WTC11 (cell line): ENCODE measurements around the gene TREML1. TPM values are rescaled to one million over a fixed set of nuclear protein-coding genes. Genes with fewer than 3 reads are reported as not detected.

Source experiments
- ATAC-seq: fragments of 200-7000 bp; cut with Tn5 transposase; 2 replicates; pipeline ENCODE4 v1.10.0; 2021; ENCODE audit warnings: mild to moderate bottlenecking, moderate library complexity
- CTCF ChIA-PET: fragments of 300-600 bp; sonication (Branson Sonifier 250); formaldehyde crosslinking; loops from one replicate; lab custom pipeline; 2021; ENCODE audit warnings: antibody characterized with exemption; lab: Charles Lee
- POLR2A ChIA-PET: fragments of 350-600 bp; sonication (Branson Sonifier 250); formaldehyde crosslinking; loops from one replicate; lab custom pipeline; 2021; ENCODE audit warnings: antibody characterized with exemption; lab: Charles Lee
- DNase-seq: peaks from one replicate; pipeline ENCODE4 v3.0.0; 2021; ENCODE audit warnings: low spot score
- H3K27ac Mint-ChIP-seq: 2 replicates; pipeline ENCODE4 v1.8.0; 2021; ENCODE audit warnings: mixed read lengths
- H3K27me3 Mint-ChIP-seq: 2 replicates; pipeline ENCODE4 v1.8.0; 2021; ENCODE audit warnings: low read depth, mild to moderate bottlenecking, moderate library complexity, mixed read lengths
- H3K36me3 Mint-ChIP-seq: 2 replicates; pipeline ENCODE4 v1.8.0; 2021; ENCODE audit warnings: mixed read lengths
- H3K4me1 Mint-ChIP-seq: 2 replicates; pipeline ENCODE4 v1.8.0; 2022; ENCODE audit warnings: mixed read lengths
- H3K4me3 Mint-ChIP-seq: 2 replicates; pipeline ENCODE4 v1.8.0; 2021; ENCODE audit warnings: mild to moderate bottlenecking, moderate library complexity, mixed read lengths
- H3K9me3 Mint-ChIP-seq: 2 replicates; pipeline ENCODE4 v1.8.0; 2021; ENCODE audit warnings: mixed read lengths
- CREM ChIP-seq: sonication (generic); formaldehyde crosslinking; IDR thresholded peaks from 2 replicates; pipeline ENCODE4 v1.8.1; 2022; ENCODE audit warnings: mild to moderate bottlenecking, missing genetic modification reagents, moderate library complexity
- GRHL2 ChIP-seq: fragments of 250-450 bp; sonication (Bioruptor Pico); IDR thresholded peaks from 2 replicates; pipeline ENCODE4 v1.8.0; 2022; ENCODE audit warnings: mild to moderate bottlenecking, moderate library complexity; ENCODE audit not compliant: insufficient replicate concordance, severe bottlenecking
- NFE2L1 ChIP-seq: sonication (generic); formaldehyde crosslinking; IDR thresholded peaks from 2 replicates; pipeline ENCODE4 v1.8.1; 2023; ENCODE audit warnings: missing genetic modification reagents
- SP1 ChIP-seq: sonication (generic); formaldehyde crosslinking; conservative IDR thresholded peaks from 2 replicates; pipeline ENCODE4 v1.8.1; 2022; ENCODE audit warnings: missing genetic modification reagents
- TEAD1 ChIP-seq: sonication (generic); formaldehyde crosslinking; IDR thresholded peaks from 2 replicates; pipeline ENCODE4 v1.8.0; 2022; ENCODE audit warnings: mild to moderate bottlenecking, missing genetic modification reagents
- ZNF138 ChIP-seq: sonication (generic); formaldehyde crosslinking; conservative IDR thresholded peaks from 2 replicates; pipeline ENCODE4 v1.8.1; 2022; ENCODE audit warnings: mild to moderate bottlenecking, moderate library complexity, missing genetic modification reagents
- ZNF219 ChIP-seq: sonication (generic); formaldehyde crosslinking; IDR thresholded peaks from 2 replicates; pipeline ENCODE4 v1.8.0; 2023; ENCODE audit warnings: missing genetic modification reagents, mild to moderate bottlenecking, borderline replicate concordance
- ZNF317 ChIP-seq: sonication (generic); formaldehyde crosslinking; IDR thresholded peaks from 2 replicates; pipeline ENCODE4 v1.8.1; 2023; ENCODE audit warnings: low read depth, mild to moderate bottlenecking, moderate library complexity, missing genetic modification reagents, borderline replicate concordance
- total RNA-seq: library from RNA; stranded (reverse); gene quantifications from 3 replicates; pipeline ENCODE4 v1.2.3, GENCODE V29; 2021
- TF ChIP-seq, protein P1 (sequence below): sonication (generic); formaldehyde crosslinking; IDR thresholded peaks from 2 replicates; pipeline ENCODE4 v1.8.0; 2023; ENCODE audit warnings: missing genetic modification reagents
- TF ChIP-seq, protein P2 (sequence below): sonication (generic); formaldehyde crosslinking; IDR thresholded peaks from 2 replicates; pipeline ENCODE4 v1.8.1; 2023; ENCODE audit warnings: mild to moderate bottlenecking, missing genetic modification reagents
- TF ChIP-seq, protein P3 (sequence below): fragments of 250-450 bp; sonication (Bioruptor Pico); IDR thresholded peaks from 2 replicates; pipeline ENCODE4 v1.9.0; 2021; ENCODE audit warnings: mild to moderate bottlenecking
- TF ChIP-seq, protein P4 (sequence below): sonication (generic); formaldehyde crosslinking; conservative IDR thresholded peaks from 2 replicates; pipeline ENCODE4 v1.8.1; 2023; ENCODE audit warnings: mild to moderate bottlenecking, low read depth, missing genetic modification reagents, moderate library complexity
- TF ChIP-seq, protein P5 (sequence below): sonication (generic); formaldehyde crosslinking; IDR thresholded peaks from 2 replicates; pipeline ENCODE4 v1.8.1; 2023; ENCODE audit warnings: mild to moderate bottlenecking, missing genetic modification reagents, borderline replicate concordance
- TF ChIP-seq, protein P6 (sequence below): fragments of 200-600 bp; IDR thresholded peaks from 2 replicates; pipeline ENCODE4 v1.8.0; 2022; ENCODE audit warnings: antibody characterized with exemption
- TF ChIP-seq, protein P7 (sequence below): sonication (generic); formaldehyde crosslinking; IDR thresholded peaks from 2 replicates; pipeline ENCODE4 v1.8.1; 2022; ENCODE audit warnings: missing genetic modification reagents, borderline replicate concordance
- TF ChIP-seq, protein P8 (sequence below): fragments of 250-450 bp; sonication (Bioruptor Pico); IDR thresholded peaks from 2 replicates; pipeline ENCODE4 v2.1.2; 2022; ENCODE audit warnings: mild to moderate bottlenecking, moderate library complexity
- TF ChIP-seq, protein P9 (sequence below): sonication (generic); formaldehyde crosslinking; IDR thresholded peaks from 2 replicates; pipeline ENCODE4 v1.8.0; 2023; ENCODE audit warnings: mild to moderate bottlenecking, missing genetic modification reagents

TREML1 gene
- total RNA-seq, 1 experiment from 2014 or later, result not detected

DNA sequence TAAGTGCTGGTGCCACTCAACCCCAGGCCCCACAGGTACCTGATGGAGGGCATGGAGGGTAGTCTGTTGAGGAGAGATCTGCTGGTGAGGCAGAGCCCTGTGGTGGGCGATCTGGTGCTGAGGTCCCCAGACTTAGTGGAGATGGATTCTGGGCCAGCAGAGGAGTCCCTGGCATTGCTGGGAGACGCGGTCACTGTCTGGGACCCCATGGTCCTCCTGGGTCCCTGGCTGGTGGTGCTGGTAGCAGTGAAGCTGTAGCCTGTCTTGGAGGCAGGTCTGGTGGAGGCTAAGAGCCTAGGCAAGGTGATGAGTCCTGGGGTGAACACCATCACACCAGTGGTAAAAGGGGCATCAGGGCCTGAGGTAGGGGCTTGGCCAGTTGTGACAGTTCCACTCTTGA, 40.2 kb upstream of the TREML1 start:
- no peak overlapping the region for H3K4me3 Mint-ChIP-seq

More for the DNA sequence above, 40.2 kb upstream of the TREML1 start:
- ChIA-PET CTCF (interaction anchor here (1.5 kb wide), 1 partner anchor 12 kb away, joined by 7 read pairs; no protein-coding TSS in a partner anchor), POLR2A (no interaction called here)
- no peak for TF ChIP-seq ZNF317
- TF ChIP-seq, protein P1, sequence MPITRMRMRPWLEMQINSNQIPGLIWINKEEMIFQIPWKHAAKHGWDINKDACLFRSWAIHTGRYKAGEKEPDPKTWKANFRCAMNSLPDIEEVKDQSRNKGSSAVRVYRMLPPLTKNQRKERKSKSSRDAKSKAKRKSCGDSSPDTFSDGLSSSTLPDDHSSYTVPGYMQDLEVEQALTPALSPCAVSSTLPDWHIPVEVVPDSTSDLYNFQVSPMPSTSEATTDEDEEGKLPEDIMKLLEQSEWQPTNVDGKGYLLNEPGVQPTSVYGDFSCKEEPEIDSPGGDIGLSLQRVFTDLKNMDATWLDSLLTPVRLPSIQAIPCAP (CRISPR knock-in tag), result no peak
- TF ChIP-seq, protein P2, sequence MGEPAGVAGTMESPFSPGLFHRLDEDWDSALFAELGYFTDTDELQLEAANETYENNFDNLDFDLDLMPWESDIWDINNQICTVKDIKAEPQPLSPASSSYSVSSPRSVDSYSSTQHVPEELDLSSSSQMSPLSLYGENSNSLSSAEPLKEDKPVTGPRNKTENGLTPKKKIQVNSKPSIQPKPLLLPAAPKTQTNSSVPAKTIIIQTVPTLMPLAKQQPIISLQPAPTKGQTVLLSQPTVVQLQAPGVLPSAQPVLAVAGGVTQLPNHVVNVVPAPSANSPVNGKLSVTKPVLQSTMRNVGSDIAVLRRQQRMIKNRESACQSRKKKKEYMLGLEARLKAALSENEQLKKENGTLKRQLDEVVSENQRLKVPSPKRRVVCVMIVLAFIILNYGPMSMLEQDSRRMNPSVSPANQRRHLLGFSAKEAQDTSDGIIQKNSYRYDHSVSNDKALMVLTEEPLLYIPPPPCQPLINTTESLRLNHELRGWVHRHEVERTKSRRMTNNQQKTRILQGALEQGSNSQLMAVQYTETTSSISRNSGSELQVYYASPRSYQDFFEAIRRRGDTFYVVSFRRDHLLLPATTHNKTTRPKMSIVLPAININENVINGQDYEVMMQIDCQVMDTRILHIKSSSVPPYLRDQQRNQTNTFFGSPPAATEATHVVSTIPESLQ (CRISPR knock-in tag), result no peak
- no peak for TF ChIP-seq GRHL2
- TF ChIP-seq NFE2L1 (CRISPR knock-in tag), result no peak
- TF ChIP-seq TEAD1, result no peak
- TF ChIP-seq, protein P3, sequence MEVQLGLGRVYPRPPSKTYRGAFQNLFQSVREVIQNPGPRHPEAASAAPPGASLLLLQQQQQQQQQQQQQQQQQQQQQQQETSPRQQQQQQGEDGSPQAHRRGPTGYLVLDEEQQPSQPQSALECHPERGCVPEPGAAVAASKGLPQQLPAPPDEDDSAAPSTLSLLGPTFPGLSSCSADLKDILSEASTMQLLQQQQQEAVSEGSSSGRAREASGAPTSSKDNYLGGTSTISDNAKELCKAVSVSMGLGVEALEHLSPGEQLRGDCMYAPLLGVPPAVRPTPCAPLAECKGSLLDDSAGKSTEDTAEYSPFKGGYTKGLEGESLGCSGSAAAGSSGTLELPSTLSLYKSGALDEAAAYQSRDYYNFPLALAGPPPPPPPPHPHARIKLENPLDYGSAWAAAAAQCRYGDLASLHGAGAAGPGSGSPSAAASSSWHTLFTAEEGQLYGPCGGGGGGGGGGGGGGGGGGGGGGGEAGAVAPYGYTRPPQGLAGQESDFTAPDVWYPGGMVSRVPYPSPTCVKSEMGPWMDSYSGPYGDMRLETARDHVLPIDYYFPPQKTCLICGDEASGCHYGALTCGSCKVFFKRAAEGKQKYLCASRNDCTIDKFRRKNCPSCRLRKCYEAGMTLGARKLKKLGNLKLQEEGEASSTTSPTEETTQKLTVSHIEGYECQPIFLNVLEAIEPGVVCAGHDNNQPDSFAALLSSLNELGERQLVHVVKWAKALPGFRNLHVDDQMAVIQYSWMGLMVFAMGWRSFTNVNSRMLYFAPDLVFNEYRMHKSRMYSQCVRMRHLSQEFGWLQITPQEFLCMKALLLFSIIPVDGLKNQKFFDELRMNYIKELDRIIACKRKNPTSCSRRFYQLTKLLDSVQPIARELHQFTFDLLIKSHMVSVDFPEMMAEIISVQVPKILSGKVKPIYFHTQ (CRISPR knock-in tag), result no peak
- TF ChIP-seq, protein P4, sequence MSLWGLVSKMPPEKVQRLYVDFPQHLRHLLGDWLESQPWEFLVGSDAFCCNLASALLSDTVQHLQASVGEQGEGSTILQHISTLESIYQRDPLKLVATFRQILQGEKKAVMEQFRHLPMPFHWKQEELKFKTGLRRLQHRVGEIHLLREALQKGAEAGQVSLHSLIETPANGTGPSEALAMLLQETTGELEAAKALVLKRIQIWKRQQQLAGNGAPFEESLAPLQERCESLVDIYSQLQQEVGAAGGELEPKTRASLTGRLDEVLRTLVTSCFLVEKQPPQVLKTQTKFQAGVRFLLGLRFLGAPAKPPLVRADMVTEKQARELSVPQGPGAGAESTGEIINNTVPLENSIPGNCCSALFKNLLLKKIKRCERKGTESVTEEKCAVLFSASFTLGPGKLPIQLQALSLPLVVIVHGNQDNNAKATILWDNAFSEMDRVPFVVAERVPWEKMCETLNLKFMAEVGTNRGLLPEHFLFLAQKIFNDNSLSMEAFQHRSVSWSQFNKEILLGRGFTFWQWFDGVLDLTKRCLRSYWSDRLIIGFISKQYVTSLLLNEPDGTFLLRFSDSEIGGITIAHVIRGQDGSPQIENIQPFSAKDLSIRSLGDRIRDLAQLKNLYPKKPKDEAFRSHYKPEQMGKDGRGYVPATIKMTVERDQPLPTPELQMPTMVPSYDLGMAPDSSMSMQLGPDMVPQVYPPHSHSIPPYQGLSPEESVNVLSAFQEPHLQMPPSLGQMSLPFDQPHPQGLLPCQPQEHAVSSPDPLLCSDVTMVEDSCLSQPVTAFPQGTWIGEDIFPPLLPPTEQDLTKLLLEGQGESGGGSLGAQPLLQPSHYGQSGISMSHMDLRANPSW (CRISPR knock-in tag), result no peak
- no peak for TF ChIP-seq ZNF219 (CRISPR knock-in tag)
- TF ChIP-seq, protein P5, sequence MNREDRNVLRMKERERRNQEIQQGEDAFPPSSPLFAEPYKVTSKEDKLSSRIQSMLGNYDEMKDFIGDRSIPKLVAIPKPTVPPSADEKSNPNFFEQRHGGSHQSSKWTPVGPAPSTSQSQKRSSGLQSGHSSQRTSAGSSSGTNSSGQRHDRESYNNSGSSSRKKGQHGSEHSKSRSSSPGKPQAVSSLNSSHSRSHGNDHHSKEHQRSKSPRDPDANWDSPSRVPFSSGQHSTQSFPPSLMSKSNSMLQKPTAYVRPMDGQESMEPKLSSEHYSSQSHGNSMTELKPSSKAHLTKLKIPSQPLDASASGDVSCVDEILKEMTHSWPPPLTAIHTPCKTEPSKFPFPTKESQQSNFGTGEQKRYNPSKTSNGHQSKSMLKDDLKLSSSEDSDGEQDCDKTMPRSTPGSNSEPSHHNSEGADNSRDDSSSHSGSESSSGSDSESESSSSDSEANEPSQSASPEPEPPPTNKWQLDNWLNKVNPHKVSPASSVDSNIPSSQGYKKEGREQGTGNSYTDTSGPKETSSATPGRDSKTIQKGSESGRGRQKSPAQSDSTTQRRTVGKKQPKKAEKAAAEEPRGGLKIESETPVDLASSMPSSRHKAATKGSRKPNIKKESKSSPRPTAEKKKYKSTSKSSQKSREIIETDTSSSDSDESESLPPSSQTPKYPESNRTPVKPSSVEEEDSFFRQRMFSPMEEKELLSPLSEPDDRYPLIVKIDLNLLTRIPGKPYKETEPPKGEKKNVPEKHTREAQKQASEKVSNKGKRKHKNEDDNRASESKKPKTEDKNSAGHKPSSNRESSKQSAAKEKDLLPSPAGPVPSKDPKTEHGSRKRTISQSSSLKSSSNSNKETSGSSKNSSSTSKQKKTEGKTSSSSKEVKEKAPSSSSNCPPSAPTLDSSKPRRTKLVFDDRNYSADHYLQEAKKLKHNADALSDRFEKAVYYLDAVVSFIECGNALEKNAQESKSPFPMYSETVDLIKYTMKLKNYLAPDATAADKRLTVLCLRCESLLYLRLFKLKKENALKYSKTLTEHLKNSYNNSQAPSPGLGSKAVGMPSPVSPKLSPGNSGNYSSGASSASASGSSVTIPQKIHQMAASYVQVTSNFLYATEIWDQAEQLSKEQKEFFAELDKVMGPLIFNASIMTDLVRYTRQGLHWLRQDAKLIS (CRISPR knock-in tag), result no peak
- TF ChIP-seq, protein P6, sequence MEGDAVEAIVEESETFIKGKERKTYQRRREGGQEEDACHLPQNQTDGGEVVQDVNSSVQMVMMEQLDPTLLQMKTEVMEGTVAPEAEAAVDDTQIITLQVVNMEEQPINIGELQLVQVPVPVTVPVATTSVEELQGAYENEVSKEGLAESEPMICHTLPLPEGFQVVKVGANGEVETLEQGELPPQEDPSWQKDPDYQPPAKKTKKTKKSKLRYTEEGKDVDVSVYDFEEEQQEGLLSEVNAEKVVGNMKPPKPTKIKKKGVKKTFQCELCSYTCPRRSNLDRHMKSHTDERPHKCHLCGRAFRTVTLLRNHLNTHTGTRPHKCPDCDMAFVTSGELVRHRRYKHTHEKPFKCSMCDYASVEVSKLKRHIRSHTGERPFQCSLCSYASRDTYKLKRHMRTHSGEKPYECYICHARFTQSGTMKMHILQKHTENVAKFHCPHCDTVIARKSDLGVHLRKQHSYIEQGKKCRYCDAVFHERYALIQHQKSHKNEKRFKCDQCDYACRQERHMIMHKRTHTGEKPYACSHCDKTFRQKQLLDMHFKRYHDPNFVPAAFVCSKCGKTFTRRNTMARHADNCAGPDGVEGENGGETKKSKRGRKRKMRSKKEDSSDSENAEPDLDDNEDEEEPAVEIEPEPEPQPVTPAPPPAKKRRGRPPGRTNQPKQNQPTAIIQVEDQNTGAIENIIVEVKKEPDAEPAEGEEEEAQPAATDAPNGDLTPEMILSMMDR, result no peak
- TF ChIP-seq, protein P7, sequence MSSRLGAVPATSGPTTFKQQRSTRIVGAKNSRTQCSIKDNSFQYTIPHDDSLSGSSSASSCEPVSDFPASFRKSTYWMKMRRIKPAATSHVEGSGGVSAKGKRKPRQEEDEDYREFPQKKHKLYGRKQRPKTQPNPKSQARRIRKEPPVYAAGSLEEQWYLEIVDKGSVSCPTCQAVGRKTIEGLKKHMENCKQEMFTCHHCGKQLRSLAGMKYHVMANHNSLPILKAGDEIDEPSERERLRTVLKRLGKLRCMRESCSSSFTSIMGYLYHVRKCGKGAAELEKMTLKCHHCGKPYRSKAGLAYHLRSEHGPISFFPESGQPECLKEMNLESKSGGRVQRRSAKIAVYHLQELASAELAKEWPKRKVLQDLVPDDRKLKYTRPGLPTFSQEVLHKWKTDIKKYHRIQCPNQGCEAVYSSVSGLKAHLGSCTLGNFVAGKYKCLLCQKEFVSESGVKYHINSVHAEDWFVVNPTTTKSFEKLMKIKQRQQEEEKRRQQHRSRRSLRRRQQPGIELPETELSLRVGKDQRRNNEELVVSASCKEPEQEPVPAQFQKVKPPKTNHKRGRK (CRISPR knock-in tag), result no peak
- TF ChIP-seq ZNF138, result no peak
- TF ChIP-seq, protein P8, sequence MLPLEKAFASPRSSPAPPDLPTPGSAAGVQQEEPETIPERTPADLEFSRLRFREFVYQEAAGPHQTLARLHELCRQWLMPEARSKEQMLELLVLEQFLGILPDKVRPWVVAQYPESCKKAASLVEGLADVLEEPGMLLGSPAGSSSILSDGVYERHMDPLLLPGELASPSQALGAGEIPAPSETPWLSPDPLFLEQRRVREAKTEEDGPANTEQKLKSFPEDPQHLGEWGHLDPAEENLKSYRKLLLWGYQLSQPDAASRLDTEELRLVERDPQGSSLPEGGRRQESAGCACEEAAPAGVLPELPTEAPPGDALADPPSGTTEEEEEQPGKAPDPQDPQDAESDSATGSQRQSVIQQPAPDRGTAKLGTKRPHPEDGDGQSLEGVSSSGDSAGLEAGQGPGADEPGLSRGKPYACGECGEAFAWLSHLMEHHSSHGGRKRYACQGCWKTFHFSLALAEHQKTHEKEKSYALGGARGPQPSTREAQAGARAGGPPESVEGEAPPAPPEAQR (CRISPR knock-in tag), result no peak
- no peak for TF ChIP-seq CREM (CRISPR knock-in tag)
- TF ChIP-seq, protein P9, sequence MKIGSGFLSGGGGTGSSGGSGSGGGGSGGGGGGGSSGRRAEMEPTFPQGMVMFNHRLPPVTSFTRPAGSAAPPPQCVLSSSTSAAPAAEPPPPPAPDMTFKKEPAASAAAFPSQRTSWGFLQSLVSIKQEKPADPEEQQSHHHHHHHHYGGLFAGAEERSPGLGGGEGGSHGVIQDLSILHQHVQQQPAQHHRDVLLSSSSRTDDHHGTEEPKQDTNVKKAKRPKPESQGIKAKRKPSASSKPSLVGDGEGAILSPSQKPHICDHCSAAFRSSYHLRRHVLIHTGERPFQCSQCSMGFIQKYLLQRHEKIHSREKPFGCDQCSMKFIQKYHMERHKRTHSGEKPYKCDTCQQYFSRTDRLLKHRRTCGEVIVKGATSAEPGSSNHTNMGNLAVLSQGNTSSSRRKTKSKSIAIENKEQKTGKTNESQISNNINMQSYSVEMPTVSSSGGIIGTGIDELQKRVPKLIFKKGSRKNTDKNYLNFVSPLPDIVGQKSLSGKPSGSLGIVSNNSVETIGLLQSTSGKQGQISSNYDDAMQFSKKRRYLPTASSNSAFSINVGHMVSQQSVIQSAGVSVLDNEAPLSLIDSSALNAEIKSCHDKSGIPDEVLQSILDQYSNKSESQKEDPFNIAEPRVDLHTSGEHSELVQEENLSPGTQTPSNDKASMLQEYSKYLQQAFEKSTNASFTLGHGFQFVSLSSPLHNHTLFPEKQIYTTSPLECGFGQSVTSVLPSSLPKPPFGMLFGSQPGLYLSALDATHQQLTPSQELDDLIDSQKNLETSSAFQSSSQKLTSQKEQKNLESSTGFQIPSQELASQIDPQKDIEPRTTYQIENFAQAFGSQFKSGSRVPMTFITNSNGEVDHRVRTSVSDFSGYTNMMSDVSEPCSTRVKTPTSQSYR (CRISPR knock-in tag), result no peak
- TF ChIP-seq SP1 (CRISPR knock-in tag), result no peak
- no peak for ATAC-seq
- Mint-ChIP-seq H3K27ac (no peak overlapping the region), H3K4me1 (peaks cover 7% of the 10 kb centered on the region), H3K9me3 (peaks cover 10% of the 10 kb centered on the region), H3K27me3 (peaks cover 7% of the 10 kb centered on the region), H3K36me3 (peaks cover 12% of the 10 kb centered on the region)
- DNase-seq, result no peak
